Stimulated activated CD4-positive, alpha-beta T cell treated with anti-CD3 and anti-CD28 coated beads, Interleukin-1b, Interleukin-23, amount 100 ng/mL, for 4 hours (primary cell): ENCODE results near the gene RNU1-3.
A peak's percentile ranks its signal among the peaks of the same experiment; 100 is the strongest.
"Not testable (repeated sequence)": the region's sequence is repeated elsewhere in the genome, so short reads cannot be mapped to it uniquely, and the experiment has no call there.

ENCODE experiments used
- DNase-seq, 2 donors: peaks; one replicate each; pipeline ENCODE4 v3.0.0-alpha.2; 2020; ENCODE audit warnings: low read depth in 2 of 2

The RNU1-3 gene

DNA sequence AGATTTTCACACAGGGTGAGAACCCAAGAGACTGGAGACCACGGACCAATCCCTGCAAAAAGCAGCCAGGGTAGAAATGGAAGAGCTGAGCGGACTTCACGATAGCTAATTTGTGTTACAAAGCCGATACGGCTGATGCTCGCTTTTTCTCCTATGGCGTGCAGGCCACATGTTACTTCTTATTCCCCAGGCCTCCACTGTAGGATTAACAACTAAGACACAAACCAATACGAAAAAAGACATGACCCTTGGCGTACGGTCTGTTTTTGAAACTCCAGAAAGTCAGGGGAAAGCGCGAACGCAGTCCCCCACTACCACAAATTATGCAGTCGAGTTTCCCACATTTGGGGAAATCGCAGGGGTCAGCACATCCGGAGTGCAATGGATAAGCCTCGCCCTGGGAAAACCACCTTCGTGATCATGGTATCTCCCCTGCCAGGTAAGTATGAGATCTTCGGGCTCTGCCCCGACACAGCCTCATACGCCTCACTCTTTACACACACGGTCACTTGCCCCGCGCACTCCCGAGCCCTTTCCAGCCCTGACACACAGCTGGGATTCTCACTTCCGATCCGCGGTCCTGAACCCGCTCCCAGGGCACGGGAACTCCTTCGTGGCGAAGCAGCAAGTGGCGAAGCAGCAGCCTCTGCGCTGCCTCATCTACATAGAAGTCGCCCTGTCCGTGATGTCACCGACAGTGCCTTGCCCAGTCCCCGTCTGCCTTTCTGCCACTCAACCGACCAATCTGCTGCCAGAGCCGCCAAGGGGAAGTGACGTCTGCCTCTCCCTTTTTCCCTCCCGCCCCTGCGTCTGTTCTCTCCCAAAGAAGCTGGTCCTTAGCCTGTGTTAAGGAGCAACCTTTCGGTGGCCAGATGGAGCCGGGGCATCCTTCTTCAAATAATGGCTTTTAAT lies at the start of gene RNU1-3:
Gene RNU1-3 (minus strand): TSS at position 447 of the 912 bp plus-strand sequence.
- not testable (repeated sequence) for DNase-seq

DNA sequence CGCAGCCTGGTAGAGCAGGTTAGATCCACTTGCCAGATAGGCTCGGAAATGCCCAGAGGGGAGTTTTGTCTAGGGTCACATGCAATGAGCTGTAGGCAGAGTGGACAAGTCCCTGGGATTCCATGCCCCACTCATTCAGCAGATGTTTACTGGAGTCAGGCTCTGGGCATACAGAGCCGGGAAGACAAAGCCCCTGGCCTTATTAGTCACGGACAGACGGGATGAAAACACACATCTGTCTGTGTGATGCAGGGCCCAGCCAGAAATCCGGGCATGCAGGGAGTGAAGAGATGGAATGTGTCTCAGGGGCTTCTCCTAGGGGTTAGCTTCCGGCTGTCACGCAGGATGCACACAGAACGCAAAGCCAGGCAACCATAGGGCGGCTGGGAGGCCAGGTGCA lies 46.7 kb upstream of the RNU1-3 start:
- not testable (repeated sequence) for DNase-seq

DNA sequence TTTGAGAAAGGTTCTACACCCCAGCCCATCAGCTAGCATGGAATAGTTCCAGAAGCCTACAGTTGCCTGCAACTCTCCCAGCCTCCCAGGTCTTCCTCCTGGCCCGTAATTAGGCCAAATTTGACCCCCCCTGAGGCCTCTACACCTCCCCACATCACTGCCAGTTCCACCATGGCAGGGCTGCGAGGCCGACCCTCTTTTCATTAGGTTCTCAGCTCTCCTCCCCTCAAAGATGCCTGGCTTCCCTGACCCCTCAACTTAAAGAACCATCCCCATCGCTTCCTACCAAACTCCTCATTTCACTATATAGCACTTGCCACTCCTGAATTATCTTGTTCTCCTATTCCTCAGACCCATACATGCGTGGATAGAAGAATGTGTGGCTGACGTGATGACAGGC lies 46.2 kb upstream of the RNU1-3 start:
- DNase-seq: not testable (repeated sequence)

DNA sequence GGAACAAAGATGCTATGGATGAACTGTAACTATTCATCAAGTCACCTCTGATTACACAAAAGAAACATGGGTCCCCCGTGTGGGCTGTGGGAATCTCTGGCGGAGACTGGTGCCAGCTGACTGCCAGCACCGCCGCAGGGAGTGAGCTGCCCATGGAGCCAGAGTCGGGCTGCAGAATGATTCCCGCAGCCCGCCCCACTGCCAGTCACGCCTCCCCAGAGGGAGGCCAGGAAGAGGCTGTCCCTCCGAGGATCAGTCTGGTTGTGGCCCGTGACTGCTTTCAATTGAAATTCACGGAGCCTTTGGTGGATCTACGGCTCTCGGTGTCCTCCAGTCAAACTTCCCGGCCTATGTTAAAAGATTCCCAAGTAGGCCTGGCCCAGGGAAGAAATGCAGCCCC lies 45.8 kb upstream of the RNU1-3 start:
- DNase-seq: not testable (repeated sequence)

DNA sequence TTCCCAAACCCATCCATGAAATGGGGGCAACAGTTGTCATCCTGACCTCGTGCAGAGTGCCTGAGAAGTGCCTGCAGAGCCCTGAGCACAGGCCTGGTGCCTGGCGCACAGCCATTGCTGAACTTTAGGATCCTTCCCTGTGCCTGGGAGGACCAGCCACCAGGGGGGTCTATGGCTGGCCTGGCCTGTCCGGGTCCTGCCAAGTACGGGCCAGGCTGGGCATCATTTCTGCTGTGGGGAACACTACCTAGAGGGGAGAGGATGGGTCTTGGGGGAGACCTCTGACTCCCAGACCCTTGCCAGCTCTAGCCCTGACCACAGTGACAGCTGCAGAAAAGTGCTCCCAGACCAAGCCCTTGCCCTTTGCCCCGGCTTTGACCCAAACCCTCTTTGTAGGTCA lies 45.4 kb upstream of the RNU1-3 start:
- DNase-seq: not testable (repeated sequence)

DNA sequence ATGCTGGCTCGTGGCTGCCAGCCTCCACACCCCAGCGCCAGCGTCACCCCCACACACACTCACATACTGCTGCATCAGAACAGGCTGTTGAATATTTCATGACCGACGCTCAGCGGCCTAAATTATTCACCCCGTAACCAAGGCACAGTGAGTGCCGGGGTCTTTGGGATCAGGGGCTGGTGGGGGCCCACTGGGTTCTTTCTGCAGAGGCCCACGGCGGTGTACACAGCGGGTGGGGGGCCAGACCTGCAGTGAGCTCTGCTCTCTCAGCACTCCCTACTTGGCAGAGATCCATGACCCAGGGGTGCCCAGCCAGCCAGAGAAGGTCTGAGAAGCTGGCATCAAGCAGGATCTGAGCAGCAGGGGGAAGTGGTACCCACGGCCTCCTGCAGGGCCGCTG lies 43.9 kb upstream of the RNU1-3 start:
- DNase-seq: not testable (repeated sequence)

DNA sequence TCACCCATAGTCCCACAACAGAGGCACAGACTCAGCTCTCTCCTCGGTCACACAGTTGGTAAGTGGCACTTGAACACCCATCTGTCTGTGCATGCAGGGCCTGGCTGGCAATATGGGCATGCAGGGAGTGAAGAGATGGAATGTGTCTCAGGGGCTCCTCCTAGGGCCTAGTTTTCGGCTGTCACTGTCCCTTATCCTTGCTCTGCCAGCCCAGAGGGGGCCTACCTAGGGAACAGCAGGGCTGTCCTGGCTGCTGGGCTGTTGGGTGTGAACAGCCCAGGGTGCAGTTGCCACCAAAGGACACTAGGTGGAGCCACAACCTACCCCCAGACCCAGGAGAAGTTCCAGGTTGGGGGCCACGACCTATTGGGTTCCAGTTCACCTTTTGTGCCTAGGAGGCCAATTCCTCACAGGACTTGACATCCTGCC lies 42.9 kb upstream of the RNU1-3 start:
- DNase-seq: peak in 1 of 2 donors; percentile 25

DNA sequence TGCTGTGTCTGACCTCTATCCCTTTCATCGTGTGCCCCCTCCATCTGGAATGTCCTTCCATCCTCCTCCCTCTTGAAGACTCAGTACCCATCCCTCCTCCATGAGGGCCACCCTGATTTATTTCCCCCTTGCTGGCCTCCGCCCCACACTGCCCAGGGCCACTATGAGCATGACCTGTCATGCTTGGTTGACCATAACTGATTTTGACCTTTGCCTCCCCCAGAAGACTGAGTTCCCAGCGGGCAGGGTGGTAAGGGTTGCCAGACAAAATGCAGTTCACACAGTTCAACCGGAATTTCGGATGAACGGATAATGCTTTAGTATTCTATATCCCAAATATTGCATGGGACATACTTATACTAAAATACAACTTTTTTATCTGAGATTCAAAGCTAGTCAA lies 42.0 kb upstream of the RNU1-3 start:
- not testable (repeated sequence) for DNase-seq

DNA sequence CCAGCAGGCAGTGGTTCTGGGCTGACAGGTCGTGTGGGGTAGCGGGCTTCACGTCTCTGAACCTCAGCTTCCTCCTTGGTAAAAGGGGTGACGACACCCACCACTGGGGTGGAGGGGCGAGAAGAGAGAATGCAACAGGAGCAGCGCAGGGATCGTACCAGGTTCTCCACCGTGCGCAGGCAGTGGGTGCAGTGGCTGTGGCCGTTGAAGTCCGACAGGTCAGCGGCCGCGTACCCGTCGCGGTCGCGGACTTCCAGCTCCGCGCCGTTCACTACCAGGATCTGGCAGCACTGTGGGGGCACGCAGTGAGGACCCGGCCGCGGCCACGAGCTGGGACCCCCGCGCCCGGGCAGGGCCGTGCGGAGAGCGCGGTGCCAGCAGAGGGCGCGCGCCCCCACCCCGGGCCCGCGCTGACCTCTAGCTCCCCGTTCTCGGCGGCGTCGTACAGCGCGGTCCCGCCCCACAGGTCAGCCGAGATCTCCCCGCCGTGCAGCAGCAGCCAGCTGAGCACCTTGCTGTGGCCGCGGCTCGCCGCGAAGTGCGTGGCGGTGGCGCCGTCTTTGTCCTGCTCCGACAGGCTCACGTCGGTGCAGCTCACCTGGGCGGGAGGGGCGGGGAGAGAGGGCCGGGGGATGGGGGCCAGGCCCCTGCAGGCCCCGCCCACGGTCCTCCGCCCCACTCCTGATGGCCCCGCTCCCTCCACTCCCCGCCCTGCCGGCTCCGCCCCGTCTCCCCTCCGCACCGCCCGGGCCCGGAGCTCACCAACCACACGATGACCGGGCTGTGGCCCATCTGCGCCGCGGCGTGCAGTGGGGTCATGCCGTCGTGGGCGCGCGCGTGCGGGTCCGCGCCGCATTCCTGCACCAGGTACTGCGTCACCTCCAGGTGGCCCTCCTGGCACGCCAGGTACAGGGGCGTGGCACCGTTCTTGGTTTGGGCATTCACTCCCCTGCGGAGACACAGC lies 40.7 kb upstream of the RNU1-3 start:
- DNase-seq: not testable (repeated sequence)

DNA sequence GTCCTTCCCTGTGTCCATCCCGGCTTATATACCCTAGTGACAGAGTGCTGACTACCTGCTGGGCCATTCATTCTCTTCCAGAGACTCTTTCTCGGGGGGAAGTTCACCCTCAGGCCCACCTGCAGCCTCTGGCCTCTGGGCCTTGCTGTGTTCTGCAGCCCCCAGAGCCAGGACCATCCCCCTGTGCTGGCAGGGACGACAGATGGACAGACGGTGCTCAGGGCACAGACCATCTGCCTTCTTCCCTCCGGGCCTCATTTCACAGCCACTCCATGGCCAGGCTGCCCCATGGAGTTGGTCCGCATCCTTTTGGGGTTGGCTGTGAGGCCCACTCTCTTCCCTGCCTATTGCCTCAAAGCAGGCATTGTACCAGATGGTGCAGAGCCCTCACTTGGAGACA lies 39.6 kb upstream of the RNU1-3 start:
- DNase-seq: not testable (repeated sequence)

DNA sequence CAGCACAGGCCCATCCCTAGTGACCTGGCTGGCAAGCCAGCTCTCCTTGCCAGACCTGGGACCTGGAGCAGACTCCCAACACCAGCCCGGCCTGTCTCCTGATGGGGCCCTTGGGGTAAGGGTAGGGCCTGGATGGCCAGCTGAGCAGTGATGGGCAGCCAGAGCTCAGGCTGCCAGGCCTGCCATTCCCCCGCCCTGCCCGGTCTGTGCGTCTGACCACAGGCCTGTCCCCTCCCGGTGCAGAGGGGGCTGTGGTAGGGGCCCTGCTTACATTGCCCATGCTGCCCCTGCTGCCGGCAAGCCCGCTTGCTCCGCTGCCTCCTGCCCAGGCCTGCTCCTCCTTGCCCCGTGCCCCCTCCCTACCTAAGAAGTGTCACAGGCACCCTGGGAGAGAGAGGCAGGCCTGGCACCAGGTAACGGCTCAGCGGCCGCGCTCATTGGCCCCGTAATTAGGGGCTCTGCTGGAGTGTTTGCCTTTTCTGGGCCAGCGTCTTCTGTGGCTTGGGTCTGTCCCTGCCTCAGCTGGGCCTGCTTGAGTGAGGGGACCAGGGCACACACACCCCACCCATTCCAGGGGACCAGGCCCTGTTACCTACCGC lies 37.9 kb upstream of the RNU1-3 start:
- not testable (repeated sequence) for DNase-seq

DNA sequence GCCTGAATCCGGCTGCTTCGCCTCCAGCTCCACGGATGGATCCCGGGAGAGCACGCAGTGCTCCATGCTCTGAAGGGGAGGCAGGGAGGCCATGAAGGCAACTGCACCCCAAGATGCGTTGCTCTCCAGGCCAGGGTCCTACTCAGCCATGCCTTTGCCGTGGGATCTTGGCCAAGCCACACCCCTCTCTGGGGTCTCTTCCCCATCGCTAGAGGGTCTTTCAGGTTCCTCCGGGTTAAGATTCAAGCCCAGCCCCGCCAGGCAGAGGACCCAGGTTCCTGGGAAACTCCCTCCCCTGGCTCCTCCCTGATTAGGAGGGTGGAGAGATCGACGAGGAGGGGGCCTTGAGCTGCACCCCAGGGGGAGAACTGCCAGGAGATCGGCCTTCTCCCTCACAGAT lies 37.3 kb upstream of the RNU1-3 start:
- not testable (repeated sequence) for DNase-seq

DNA sequence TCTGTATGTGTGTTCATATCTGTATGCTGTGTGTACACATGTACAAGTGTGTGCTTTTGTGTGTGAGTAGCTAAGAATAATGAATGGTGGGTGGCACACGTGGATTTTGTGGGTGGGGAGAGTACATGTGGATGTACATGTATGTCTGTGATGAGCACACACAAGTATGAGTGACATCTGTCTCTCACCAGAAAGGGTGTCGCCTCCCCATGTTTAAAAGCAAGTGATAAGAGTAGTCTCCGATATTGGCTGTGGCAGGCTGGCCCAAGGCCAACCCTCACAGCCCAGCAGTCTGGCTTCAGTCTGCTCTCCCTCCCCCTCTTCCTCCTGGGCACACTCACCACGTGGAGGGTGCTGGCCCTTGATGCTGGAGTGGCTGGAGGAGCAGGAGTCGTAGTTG lies 36.9 kb upstream of the RNU1-3 start:
- not testable (repeated sequence) for DNase-seq

DNA sequence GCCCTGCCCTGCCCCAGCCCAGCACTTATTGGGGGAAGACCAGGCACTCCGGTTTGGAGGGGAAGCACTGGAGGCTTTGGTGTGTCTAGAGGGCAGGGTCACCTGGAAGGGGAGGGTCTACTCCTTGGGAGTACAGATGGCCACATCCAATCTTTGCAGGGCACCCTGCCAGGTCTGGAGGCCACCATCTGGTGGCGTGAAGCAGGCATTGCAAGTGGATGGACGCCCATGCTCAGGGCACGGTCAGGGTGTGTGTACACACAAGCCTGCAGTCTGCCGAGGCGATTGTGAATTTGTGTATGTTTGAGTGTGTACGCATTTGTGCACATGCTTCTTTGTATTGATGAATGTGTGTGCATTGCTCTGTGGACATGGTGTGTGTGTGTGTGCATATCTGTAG lies 36.4 kb upstream of the RNU1-3 start:
- DNase-seq: not testable (repeated sequence)

DNA sequence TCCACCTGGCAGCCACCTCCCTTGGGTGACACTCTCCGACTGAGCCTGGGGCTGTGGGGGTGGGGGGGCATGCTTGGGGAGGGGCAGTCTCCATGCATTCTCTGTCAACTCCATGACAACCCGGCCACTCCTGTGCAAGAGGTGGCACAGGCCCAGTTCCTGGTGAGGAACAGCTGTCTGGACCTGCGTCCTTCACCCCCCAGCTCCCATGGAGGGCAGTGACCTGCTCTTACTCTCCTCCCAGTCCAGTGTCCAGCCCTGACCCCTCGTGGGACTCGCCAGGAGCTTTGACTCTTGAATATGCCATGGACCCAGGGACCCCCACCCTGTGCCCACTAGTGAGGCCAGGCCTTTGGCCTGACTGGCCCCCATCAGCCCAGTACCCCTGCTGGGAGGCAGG lies 35.5 kb upstream of the RNU1-3 start:
- DNase-seq: not testable (repeated sequence)

DNA sequence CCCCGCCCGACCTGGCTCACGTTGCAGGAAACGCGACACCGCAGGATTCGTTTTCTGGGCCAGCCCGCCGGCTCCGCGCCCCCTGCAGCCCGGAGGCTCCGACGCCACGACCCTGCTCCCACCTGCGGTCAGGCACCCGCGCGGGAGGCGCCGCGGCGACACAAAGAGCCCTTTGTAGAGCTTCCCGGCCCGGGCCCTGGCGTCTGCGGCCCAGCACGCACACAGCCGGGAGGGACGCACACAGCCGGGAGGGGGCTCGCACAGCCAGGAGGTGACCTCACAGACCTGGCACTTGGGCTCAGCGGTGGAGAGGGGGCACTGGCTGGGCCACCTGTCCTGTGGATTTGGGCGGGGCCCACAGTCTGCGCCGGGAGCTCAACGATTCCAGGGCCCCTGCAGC lies 34.4 kb upstream of the RNU1-3 start:
- not testable (repeated sequence) for DNase-seq

DNA sequence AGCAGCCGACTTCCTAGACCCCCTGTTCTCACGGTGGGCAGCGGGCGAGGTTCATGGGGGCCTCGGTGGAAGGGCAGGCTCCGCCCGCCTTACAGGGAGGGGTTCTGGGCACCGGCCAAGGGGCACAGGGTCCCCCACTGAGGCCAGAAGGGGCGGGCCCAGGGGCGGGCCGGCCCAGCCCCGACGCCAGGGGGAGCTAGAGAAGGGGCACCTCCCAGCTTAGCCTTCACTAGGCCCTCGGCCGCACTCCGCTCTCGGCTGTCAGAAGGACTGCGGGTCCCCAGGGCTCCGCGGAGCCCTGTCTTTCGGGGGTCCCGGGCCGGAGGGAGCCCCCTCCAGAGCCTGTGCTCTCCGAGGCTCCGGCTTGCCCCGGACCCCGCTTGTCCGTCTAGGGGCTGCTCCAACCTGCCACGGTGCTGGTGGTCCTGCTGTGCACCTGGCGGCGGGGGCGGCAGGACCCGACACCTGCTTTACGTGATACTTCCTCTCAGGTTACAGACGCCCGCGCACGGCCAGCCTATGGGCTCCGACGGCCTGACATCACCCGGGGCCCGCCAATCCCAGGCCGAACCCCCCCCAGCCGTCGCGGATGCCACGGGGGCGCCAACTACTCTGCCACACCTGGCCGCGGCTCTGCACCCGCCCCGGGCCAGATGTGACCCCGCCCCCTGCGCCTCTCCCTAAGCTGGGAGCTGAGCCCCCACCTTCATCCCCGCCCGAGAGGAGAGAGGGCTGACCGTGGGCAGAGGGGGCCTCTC lies 33.6 kb upstream of the RNU1-3 start:
- DNase-seq: not testable (repeated sequence)

DNA sequence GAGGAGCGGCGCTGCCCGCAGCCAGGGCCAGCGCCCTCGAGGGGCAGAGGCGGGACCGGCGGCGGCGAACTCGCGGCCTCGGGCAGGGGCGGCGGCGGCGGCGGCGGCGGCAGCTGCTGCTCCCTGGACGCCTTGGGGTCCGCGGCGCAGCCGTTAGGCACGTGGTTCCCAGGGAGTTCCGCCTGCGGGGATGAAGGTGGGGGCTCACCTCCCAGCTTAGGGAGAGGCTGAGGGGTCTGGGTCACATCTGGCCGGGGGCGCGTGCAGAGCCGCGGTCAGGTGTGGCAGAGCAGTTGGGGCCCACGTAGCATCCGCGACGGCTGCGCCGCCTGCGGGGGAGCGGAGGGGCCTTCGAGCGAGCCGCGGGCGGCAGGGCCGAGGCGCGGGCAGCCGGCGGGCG lies 32.7 kb upstream of the RNU1-3 start:
- not testable (repeated sequence) for DNase-seq

DNA sequence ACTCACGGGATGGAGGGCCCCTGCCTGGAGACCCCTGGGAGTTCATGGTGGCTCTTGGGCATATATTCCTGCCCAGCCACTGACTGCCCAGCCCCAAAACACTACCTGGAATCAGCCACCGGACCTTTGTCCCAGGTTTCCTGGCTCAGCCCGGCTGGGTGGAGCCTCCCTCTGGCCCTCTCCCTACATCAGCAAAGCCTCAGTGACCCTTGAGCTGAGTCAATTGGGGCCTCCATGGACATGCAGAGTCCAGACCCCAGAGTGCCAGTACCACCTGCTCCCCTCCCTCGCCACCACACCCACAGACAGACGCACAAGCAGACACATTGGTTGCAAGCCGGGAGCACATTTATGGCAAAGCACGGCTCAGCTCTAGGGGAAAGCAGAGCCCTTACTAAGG lies 30.4 kb upstream of the RNU1-3 start:
- not testable (repeated sequence) for DNase-seq

DNA sequence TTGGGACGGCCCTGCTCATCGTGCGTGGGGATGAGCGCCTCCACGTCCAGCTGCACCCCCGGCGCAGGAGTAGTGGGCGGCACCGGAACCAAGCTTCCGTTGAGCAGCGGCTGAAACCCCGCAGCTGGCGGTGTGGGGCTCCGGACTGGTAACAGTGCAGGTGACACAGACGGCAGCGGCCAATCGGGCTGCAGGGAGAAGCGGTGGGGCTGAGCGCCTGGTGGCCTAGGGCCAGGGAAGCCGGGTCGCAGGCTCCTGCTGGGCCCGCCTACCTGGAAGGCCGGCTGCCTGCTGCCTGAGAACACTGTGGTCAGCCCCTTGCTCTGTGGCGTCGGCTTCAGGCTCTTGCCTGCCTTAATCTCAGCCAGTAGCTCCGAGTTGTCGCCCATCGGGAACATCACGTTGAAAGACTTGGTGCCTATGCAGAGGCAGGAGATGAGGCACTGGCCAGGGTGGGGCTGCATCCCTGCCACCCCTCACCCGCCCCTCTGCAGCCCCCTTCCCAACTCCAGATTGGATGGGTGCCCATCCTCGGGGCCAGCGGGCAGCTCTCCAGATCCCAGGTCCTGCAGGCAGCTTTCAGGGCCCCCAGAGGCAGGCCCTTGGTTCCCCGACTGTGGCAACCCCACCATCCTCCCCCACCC lies 29.9 kb upstream of the RNU1-3 start:
- DNase-seq: not testable (repeated sequence)

DNA sequence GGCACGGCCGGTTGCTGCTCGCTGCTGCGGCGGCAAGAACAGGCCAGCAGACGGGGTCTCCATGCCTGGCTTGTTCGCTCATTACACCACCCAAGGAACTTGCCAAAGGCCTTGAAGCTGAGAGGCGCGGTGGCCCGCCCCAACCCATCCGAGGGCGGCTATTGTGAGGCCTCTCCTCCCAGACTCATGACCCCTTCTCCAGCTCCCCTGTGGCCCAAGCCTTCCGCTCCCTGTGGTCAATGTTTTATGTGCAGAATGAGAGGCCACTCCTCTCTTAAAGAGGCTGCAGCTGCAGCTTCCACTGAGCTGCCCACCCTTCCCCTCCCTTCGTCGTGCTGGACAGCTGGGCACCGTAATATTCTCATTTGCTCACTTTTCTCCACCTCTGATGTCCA lies 27.6 kb upstream of the RNU1-3 start:
- not testable (repeated sequence) for DNase-seq
